Loucy (cell line): Measurements from ENCODE around the gene YTHDC2.

ENCODE experiments used
- EZH2phosphoT487 ChIP-seq: fragments of 200-600 bp; IDR thresholded peaks from 2 replicates; pipeline ENCODE4 v1.6.1; 2018; ENCODE audit warnings: antibody characterized with exemption, mild to moderate bottlenecking, moderate library complexity, borderline replicate concordance
- TF ChIP-seq, protein P1 (sequence below): fragments of 200-600 bp; sonication (generic); conservative IDR thresholded peaks from 2 replicates; pipeline ENCODE4 v1.5.1; 2014; ENCODE audit warnings: mild to moderate bottlenecking, antibody characterized with exemption, low read length

DNA sequence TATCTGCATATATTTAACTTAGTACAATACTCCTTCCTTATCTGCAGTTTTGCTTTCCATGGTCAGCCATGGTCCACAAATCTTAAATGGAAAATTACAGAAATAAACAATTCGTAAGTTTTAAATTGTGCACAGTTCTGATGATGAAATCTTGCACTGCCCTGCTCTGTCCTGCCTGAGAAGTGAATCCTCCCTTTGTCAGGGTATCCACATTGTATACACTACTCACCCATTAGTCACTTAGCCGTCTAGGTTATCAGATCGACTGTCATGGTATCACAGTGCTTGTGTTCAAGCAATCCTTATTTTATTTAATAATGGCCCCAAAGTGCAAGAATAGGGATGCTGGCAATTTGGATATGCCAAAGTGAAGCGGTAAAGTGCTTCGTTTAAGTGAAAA is 8.3 kb upstream of the YTHDC2 start:
- TF ChIP-seq, protein P1, sequence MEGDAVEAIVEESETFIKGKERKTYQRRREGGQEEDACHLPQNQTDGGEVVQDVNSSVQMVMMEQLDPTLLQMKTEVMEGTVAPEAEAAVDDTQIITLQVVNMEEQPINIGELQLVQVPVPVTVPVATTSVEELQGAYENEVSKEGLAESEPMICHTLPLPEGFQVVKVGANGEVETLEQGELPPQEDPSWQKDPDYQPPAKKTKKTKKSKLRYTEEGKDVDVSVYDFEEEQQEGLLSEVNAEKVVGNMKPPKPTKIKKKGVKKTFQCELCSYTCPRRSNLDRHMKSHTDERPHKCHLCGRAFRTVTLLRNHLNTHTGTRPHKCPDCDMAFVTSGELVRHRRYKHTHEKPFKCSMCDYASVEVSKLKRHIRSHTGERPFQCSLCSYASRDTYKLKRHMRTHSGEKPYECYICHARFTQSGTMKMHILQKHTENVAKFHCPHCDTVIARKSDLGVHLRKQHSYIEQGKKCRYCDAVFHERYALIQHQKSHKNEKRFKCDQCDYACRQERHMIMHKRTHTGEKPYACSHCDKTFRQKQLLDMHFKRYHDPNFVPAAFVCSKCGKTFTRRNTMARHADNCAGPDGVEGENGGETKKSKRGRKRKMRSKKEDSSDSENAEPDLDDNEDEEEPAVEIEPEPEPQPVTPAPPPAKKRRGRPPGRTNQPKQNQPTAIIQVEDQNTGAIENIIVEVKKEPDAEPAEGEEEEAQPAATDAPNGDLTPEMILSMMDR, result no peak
- TF ChIP-seq EZH2phosphoT487, result no peak
